ENCODE measurements around the gene PTPRN2.

Gene PTPRN2

GRCh38 chr7:157867685-157868305 lies 719.8 kb downstream of the PTPRN2 start:
- TF ChIP-seq CTCF (IDR thresholded peaks at IDR 0.05; ENCODE audit: control insufficient read depth, extremely low read depth, insufficient read depth), result no peak
- H3K4me3 ChIP-seq (ENCODE audit: low read depth, low read length), result no peak overlapping the region
- no peak for DNase-seq (ENCODE audit: low read depth)

- DNase-seq (ENCODE audit: low read depth), result no peak
- TF ChIP-seq CTCF (IDR thresholded peaks at IDR 0.05; ENCODE audit: control insufficient read depth, extremely low read depth, insufficient read depth), result no peak
- no peak overlapping the region for H3K4me3 ChIP-seq (ENCODE audit: low read depth, low read length)
Observed at GRCh38 chr7:157866336-157866924, 721.2 kb downstream of the PTPRN2 start.

GRCh38 chr7:157865351-157866165 lies 722.1 kb downstream of the PTPRN2 start:
- TF ChIP-seq CTCF (IDR thresholded peaks at IDR 0.05; ENCODE audit: control insufficient read depth, extremely low read depth, insufficient read depth), result no peak
- no peak overlapping the region for H3K4me3 ChIP-seq (ENCODE audit: low read depth, low read length)
- no peak for DNase-seq (ENCODE audit: low read depth)

- no peak for DNase-seq (ENCODE audit: low read depth)
- no peak for TF ChIP-seq CTCF (IDR thresholded peaks at IDR 0.05; ENCODE audit: control insufficient read depth, extremely low read depth, insufficient read depth)
- no peak overlapping the region for H3K4me3 ChIP-seq (ENCODE audit: low read depth, low read length)
Observed at GRCh38 chr7:157864911-157865310, 722.7 kb downstream of the PTPRN2 start.

GRCh38 chr7:157863906-157864810 lies 723.5 kb downstream of the PTPRN2 start:
- TF ChIP-seq CTCF (IDR thresholded peaks at IDR 0.05; ENCODE audit: control insufficient read depth, extremely low read depth, insufficient read depth), result peak; percentile 33
- H3K4me3 ChIP-seq (ENCODE audit: low read depth, low read length), result no peak overlapping the region
- no peak for DNase-seq (ENCODE audit: low read depth)

- TF ChIP-seq CTCF (IDR thresholded peaks at IDR 0.05; ENCODE audit: control insufficient read depth, extremely low read depth, insufficient read depth), result no peak
- DNase-seq (ENCODE audit: low read depth), result no peak
- no peak overlapping the region for H3K4me3 ChIP-seq (ENCODE audit: low read depth, low read length)
Observed at GRCh38 chr7:157863176-157863575, 724.4 kb downstream of the PTPRN2 start.

Data from LNCaP clone FGC (cell line).